ENCODE data around the gene UBE2B.
A peak's percentile ranks its signal among the peaks of the same experiment; 100 is the strongest.
"Not testable (repeated sequence)": the region's sequence is repeated elsewhere in the genome, so short reads cannot be mapped to it uniquely, and the experiment has no call there.

UBE2B gene

DNA sequence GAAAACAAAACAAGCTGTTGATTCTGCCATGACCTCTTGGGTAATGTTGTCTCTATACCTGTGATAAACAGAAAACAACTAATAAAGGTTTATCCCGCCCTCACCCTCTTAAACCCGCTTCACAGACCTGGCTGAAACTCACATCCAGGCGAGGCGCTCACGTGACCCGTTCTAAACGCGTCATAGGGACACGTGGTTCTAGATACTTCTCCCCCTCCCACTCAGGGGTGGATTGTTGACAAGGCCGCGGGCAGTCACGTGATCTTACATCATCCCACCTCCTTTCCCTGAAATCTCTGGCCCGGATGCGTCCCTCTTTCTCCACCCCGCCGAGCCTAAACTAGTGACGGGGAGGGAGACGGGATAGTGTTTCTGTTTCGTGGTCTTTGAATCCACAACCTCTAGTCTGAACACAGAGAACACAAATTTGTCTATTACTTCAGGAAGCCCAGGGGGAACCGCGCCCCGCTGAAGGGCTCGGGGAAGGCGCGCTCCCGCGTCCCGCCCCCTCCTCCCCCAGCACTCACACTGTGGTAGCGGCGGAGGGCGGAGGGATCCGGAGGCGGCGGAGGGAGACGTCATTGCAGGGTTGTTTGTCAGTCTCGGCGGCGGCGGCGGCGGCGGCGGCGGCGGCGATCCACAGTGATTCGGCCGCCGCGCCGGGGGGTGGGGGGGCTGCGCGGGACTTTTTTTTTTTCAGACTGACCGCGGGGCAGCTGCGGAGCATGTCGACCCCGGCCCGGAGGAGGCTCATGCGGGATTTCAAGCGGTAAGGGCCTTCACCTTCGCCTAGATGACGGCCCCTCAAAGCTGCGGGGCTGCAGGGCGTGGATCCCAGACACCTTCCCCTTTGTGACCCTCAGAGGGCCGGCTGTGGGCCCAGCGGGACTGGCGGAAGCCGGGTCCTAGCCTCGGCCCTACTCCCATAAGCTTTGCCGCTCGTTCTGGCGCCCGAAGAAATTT lies at the start of gene UBE2B:
Gene UBE2B (plus strand): TSS at position 699 of the 963 bp plus-strand sequence. CDS start 27 bp downstream, at position 726.
- DNase-seq: peak; percentile 88

DNA sequence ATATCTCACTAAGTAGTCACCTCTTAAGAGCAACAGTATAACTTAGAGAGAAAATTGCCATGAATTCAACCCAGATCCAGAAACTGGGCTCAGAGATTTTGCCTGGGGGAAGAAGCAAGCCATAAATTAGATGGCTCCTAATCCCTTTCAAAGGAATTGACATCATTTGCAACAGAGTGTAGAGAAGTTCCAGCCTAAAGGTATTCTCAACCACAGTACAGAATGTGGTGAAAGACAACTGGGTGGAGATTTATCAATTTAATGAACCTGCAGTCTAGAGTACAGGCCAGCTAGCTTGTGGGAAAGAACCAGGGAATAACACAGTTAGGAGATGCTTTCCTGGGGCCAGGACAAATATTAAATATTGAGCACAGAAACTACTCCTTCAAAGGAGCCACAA lies 44.0 kb upstream of the UBE2B start:
- DNase-seq: no peak

DNA sequence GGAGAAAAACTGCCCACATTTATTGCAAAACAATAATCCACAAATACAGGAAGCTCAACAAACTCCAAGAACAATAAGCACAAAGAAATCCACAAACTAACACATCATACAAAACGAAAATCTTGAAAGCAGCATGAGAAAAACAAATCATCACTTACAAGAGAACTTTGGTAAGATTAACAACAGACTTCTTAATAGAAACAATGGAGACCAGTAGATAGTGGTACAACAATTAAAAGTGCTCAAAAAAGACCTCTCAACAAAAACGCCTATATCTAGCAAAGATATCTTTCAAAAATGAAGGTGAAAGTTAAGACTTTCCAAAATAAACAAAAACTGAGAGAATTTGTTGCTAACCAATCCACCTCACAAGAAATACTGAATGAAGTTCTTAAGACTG lies 42.8 kb upstream of the UBE2B start:
- DNase-seq: no peak

DNA sequence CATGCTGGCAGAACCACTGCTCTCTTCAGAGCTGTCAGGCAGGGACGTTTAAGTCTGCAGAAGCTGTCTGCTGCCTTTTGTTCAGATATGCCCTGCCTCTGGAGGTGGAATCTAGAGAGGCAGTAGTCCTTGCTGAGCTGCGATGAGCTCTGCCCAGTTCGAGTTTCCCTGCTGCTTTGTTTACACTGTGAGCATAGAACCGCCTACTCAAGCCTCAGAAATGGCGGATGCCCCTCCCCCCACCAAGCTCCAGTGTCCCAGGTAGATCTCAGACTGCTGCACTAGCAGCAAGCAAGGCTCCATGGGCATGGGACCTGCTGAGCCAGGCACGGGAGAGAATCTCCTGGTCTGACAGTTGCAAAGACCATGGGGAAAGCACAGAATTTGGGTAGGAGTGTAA lies 34.5 kb upstream of the UBE2B start:
- DNase-seq: not testable (repeated sequence)

DNA sequence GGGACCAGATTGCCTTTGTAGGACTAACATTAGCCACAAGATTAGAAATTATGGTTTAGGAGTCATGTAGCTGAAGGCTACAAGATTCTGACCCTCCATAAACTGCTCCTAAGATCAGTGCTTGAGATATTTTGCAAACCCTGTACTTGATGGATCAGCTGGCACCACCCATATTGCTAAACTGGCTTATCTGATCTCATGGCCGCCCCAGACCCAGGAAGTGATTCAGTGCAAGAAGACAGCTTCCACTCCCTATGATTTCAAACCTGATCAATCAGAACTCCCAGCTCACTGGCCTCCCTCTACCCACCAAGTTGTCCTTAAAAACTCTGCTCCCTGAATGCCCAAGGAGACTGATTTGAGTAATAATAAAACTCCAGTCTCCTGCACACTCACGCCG lies 27.9 kb upstream of the UBE2B start:
- DNase-seq: not testable (repeated sequence)

DNA sequence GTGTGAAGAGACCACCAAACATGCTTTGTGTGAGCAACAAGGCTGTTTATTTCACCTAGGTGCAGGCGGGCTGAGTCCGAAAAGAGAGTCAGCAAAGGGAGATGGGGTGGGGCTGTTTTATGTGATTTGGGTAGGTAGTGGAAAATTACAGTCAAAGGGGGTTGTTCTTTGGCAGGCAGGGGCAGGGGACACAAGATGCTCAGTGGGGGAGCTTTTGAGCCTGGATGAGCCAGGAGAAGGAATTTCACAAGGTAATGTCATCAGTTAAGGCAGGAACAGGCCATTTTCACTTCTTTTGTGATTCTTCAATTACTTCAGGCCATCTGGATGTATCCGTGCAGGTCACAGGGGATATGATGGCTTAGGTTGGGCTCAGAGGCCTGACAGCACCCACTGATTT lies 25.9 kb upstream of the UBE2B start:
- not testable (repeated sequence) for DNase-seq

DNA sequence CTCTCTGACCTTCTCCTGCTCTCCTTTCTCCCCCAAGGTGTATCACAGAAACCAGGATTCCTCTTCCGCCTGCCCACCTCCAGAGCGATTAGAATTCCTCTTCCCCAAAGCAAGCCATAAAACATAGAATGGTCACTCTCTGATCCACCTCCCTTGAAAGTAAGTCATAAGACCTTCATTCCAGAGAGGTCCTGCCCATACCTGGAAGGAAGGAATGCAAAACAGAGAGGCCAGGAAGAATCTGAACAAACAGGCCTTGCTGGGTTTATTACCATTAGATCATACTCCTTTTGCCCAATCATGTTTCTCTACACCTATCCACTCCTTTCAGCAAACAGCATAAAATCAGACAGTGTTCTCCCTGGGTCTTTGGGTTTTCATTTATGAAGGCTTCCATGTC lies 25.4 kb upstream of the UBE2B start:
- DNase-seq: no peak

DNA sequence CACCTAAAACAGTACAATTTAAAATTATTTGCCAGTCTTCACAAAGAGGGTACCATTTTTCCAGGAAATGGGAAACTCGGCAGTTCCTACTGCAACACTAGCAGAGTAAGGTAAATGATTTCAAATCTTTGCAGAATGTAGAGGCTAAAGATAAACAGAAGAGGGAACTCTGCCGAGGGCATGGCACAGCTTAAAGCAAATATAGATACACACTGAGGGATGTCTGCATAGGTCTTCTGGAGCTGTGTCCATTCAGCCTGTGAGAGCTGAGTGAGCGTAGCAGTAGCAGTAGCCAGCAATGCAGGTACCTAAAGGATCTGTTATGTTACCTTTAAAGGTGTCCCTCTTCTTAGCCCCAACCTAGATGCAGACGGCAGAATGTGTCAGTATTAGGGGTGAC lies 21.9 kb upstream of the UBE2B start:
- no peak for DNase-seq

DNA sequence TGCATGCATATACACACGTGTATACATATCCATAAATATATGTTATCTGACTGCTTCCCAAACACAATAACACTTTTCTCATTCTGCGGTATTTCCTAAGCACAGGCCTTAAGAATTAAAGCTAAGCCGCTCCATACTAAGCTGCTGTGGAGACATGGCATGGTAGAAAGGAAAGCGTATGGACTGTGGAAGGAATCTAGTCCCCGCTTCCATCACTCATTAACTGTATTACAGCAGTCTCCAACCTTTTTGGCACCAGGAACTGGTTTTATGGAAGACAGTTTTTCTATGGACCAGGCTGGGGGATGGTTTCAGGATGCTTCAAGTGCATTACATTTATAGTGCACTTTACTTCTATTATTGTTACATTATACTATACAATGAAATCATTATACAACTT lies 15.7 kb upstream of the UBE2B start:
- no peak for DNase-seq

DNA sequence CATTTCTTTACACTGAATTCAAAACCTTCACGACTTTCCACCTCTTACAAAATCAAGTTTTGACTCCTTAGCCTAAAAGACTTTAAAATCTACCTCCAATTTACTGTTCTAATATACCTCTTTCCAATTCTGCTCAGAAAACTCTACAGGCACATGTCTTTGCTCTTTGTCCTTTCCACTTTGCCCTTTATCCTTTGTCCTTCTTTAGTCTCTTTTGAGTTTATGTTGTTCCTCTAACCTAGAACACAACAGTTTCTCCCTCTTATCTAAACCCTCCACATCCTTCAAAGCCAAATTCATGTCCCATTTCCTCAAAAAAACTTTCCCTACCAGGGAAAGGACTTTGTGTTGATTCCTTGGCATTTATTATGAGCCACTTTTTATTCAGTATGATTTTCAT lies 5.8 kb upstream of the UBE2B start:
- DNase-seq: no peak

DNA sequence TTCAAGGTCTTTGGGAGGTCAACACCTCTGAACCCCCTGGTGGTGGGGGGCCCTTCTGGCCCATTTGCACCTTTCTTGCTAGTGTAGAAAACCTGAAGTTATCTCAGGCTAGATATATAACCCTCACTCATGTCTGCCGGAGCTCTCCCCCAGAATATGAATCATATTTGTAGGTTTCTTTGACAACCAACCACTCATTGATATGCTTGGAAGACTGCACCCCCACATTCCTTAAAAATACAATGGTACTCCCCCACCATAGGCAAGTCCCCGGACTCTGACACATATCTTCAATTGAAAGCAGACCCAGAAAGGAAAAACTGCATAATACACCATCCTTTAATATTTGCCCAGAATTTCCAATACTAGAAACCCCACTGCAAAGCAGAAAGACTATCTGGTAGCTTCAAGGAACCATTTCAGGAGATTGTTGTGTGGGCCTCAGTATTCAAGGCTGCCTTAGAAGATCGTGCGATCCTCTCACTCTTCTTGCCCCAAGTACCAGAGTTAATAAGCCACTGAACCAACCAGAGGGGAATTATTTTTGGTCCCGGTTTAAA lies 978 bp upstream of the UBE2B start:
- no peak for DNase-seq

DNA sequence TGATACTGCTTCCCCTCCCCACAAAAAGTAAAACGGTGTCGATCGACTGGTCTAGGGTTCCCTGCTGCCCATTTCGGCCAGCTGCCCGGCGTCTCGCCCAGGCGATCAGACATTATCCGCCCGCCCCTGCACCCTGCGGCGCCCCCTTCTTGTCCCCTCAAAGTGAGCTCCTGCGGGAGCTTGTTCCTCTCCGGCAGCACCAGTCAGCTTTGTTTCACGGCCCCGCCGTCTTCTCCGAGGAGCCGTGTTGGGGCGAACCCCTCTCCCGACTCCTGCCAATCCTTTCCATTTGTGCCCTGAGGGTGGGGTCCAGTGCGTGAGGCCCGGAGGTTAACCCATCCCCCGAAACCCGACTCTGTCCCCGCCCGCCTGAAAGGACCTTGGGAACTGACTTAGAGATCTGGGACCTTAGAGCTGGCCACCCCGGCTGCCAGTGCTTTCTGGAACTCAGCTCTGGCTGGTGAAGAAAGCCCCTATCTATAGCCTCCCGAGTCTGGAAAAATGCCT lies 518 bp downstream of the UBE2B start:
- no peak for DNase-seq

DNA sequence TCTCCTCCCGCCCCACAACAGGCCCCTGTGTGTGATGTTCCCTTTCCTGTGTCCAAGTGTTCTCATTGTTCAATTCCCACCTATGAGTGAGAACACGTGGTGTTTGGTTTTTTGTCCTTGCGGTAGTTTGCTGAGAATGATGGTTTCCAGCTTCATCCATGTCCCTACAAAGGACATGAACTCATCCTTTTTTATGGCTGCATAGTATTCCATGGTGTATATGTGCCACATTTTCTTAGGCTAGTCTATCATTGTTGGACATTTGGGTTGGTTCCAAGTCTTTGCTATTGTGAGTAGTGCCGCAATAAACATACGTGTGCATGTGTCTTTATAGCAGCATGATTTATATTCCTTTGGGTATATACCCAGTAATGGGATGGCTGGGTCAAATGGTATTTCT lies 2.3 kb downstream of the UBE2B start:
- DNase-seq: not testable (repeated sequence)

DNA sequence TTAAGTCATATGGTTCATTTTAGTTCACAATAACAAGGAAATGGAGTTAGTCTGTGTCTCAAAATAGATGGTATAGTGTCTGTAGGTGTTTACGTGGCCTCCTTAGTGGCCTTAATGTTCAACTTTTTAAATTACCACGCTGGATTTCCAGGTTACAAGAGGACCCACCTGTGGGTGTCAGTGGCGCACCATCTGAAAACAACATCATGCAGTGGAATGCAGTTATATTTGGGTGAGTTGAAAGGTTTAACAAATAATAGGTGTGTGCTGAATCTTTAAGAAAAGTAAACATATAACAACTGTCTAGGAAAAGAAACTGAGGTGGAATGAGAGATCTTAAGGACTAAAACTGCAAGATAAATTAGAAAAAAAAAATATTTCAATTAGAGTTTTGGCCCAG lies 2.9 kb downstream of the UBE2B start:
- no peak for DNase-seq

DNA sequence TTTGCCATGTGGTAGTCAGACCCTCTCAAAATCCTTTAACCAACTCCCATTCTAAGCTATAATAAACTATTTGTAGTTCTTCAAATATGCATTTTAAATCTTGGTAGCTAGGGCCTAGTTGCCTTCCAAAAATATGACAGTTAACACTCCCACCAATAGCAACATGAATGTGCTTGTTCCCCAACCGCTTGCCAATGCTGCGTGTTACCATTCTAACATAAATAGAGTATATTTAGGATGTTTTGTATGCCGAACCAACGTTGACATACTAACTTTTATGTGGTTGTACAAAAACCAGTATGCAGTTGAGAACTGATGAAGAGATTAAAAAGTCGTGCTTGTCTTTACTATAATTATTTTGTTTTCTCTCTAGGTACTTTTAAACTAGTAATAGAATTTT lies 9.0 kb downstream of the UBE2B start:
- no peak for DNase-seq

DNA sequence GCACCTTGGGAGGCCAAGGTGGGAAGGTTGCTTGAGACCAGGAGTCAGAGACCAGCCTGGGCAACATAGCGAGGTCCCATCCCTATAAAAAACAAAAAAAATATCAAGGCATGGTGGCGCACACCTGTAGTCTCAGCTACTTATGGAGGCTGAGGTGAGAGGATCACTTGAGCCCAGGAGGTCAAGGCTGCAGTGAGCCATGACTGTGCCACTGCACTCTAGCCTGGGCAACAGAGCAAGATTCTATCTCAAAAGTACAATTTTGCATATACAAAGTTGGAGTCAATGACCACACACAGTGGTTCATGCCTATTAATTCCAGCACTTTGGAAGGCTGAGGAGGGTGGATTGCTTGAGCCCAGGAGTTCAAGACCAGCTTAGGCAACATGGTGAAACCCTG lies 10.8 kb downstream of the UBE2B start:
- not testable (repeated sequence) for DNase-seq

DNA sequence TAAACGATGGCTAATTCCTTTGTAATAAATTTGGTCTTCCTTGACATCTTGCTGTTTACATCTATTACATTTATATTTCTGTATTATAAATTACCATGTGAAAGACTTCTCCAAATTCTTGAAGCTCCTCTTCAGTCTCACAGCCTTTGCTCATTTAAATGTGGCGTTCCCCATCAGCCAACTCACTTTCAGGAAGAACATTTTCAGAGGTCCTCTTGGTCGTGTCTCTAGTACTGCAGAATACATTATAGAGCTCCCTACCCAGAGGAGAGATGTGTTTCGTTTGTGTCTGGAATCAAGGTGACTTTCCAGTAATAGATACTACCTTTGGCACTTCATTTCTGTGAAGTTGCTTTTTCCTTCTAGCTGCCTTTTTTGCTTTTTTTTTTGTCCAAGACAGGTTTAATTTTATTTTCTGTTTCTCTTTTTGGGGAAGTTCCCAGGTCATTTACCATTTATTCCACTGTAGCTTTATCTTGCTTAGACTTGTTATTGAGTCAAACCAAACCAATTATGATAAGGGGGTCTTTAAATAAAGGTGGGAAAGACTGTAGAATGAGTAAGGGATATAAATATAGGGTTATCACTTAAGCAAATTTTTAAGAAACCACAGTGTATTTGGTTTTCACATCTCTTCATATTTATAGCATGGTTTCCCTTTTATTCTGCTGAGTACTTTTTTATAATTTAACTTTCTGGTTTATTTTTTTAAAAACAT lies 12.8 kb downstream of the UBE2B start:
- no peak for DNase-seq

DNA sequence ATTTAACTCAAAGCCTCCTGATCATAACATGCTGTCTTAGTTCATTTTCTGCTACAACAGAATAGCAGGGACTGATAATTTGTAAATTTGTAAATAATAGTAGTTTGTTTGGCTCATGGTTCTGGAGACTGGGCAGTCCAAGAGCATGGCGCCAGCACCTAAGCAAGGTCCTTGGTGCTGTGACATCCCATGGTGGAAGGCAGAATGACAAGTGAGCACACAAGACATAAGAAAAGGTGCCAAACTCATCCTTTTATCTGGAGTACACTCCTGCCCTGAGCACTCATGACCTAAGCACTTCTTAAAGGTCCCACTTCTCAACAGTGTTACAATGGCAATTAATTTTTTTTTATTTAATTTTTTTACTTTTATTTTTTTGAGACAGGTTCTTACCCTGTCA lies 16.1 kb downstream of the UBE2B start:
- no peak for DNase-seq

DNA sequence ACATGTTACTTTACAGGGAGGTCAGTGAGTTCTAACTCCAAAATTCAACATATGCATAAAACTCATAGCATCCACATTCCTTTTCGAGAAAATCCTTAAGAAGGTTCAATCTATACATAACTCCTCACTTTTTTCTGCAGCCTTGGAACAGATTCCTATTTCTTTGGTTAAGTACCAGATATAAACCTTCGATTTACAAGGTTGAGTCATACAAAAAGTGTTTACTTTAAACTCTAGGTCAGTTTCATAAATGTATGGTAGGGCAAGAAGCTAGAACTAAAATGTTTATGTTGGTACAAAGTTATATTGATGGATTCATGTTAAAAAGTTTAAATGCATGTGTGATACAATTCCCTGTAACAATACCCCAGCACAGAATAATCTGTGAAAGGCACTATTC lies 20.9 kb downstream of the UBE2B start:
- no peak for DNase-seq

DNA sequence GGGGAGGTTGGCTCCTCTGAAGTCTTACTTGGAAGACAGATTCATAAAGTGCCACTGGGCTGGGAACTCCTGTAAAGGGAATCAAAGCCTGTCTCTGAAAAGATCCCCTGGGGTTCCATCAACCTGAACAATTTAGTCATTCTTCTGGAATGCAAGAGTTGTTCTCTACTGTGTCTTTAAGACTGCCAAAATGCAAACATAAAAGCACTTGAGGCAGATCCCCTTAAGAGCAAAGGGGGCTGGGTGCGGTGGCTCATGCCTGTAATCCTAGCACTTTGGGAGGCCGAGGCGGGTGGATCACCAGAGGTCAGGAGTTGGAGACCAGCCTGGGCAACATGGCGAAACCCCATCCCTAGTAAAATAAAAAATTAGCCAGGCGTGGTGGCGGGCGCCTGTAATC lies 23.6 kb downstream of the UBE2B start:
- no peak for DNase-seq

DNA sequence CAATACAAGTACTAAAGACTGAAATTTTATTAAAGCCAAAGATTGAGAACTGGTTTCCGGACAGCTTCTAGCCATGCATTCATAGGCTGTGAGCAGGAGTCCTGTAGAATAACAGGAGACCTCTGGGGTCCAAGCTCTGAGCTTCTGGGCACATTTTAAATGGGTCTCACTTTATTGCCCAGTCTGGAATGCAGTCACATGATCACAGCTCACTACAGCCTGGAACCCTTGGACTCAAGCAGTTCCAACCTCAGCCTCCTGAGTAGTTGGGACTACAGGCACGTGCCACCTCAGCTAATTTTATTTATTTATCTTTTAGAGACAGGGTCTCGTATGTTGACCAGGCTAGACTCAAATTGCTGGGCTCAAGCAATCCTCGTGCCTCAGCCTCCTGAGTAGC lies 24.9 kb downstream of the UBE2B start:
- no peak for DNase-seq

DNA sequence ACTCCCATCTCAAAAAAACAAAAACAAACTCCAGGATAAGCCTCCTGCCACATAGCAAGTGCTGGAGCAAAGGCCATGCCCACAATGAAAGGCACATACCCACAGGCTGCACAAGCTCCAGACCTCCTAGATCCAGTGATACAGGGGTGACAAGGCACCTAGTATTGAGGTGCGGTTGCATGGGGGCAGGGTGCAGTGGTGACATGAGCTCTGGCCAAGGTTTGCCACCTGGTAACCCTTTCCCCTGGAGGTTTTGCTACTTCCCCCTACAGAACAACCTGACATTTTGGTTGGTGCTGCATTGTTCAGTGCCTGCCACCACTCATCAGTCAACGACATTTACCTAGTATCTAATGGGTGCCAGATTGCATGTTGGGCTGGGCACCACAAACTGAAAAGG lies 25.8 kb downstream of the UBE2B start:
- DNase-seq: no peak

DNA sequence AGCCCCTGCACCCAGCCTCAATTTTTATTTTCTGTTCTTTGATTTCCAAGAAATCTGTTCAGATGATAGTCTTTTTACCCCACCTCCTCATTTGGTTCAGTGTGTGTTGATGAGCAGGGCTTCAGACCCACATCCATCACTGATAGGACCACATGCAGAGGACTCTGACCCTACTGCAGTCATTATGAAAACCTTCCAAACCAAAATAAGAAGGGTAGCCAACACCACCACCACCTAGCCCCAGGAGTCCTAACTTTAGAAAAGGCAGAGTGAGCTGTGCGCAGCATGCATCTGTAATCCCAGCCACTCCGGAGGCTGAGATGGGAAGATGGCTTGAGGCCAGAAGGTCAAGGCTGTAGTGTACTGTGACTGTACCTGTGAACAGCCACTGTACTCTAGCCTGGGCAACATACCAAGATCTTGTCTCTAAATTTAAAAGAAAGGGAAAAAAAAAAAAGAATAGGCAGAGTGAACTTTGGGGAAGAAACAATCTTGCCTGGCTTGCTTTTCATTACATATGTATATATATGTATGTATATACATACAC lies 27.3 kb downstream of the UBE2B start:
- DNase-seq: no peak
